DMS53 treated with DMSO at 0.1 percent for 48 hours (cell line): ENCODE measurements around the gene DIPK2A.

Source experiments
- DNase-seq: peaks from one replicate; lab custom pipeline; 2025; ENCODE audit not compliant: unreplicated experiment; lab: John Stamatoyannopoulos, UW

The DIPK2A gene, protein sequence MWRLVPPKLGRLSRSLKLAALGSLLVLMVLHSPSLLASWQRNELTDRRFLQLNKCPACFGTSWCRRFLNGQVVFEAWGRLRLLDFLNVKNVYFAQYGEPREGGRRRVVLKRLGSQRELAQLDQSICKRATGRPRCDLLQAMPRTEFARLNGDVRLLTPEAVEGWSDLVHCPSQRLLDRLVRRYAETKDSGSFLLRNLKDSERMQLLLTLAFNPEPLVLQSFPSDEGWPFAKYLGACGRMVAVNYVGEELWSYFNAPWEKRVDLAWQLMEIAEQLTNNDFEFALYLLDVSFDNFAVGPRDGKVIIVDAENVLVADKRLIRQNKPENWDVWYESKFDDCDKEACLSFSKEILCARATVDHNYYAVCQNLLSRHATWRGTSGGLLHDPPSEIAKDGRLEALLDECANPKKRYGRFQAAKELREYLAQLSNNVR

DNA sequence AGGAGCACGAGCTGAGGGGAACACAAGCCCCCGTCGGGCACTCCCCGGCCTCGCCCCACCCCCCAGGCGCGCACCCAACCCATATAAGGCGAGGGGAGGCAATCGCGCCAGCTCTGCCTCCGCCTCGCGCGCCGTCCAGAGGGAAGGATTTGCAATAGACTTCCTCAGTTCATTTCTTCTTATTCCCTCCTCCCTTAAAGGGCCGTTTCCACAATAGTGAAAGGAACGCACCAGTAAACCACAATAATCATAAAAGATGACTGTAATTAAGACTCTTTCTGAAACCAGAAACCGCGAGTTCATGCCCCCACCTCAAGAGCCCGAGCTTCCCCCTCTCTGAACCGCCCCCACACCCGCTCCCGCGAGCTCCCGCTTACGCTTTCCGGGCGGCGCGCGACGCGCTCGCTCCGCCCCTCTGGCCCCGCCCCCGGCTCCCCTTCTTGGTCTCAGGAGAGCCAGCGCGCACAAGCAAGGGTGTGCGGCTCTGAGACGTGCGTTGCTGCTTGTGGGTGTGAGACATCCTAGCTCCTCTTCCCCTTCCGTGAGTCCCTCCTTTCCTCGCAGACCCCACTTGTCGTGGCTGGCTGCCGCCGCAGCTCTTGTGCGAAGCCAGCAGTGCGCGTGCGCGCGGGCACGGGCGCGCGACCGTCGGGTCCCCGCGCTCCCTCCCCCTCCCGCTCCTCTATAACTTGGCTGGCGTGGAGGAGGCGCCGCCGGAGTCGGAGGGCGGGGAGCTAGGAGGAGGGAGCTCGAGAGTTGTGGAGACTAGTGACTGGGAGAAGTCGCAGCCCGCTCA, at the start of gene DIPK2A:
DIPK2A (plus strand) TSS at position 465 of the 796 bp plus-strand sequence. CDS start 510 bp downstream, outside the sequence.
- peak; percentile 89 for DNase-seq

DNA sequence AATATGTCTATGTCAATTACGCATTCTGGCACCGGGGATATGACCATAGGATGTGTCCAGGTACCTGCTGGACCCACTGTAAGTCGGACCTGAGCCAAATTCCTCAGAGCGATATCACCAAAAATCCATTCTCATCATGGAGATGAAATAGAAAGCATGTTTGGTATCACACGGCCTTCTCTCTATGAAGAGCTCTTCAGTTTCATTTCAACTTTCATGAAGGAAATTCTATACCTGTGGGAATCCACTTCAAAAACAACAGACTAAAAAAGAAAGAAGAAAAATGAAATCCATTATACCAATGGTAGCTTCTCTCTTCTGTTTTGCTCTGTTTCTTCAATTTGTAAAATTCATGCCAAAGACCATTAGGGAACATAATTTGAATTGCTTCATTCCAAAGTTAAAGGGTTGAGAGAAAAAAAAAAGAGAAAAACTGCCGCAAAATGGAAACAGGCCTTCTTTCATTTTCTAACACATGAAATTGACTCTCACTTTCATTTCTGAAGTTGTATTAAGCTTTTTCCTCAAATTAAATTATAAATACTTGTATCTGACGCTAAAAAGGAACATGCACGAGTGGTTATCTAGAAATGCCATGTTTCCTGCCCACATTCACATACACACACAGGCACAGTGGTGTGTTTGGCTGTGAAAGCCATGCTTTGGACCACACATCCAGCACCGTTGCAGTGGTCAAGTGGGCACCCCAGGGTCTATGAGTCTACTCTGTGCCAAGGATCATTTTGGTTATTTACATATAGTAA, 46.9 kb upstream of the DIPK2A start:
- DNase-seq = no peak

DNA sequence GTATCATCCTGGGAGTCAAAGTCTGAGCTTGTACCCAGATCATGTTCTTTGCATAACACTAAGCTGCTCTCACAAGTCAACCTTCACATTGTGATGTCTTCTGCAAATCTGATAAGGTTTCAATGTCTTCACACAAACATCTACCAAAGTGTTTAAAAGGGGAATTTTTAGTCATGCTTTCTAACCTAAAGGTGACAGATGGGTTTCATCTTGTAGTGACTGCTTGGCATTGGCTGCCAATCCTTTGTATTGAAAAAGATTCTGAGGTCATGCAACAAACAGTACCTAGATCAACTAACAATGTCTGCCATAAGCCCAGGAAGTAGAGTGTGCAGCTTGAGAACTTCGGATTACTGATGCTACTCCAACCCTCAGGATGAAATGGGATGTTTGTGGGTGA, 43.6 kb upstream of the DIPK2A start:
- no peak for DNase-seq

DNA sequence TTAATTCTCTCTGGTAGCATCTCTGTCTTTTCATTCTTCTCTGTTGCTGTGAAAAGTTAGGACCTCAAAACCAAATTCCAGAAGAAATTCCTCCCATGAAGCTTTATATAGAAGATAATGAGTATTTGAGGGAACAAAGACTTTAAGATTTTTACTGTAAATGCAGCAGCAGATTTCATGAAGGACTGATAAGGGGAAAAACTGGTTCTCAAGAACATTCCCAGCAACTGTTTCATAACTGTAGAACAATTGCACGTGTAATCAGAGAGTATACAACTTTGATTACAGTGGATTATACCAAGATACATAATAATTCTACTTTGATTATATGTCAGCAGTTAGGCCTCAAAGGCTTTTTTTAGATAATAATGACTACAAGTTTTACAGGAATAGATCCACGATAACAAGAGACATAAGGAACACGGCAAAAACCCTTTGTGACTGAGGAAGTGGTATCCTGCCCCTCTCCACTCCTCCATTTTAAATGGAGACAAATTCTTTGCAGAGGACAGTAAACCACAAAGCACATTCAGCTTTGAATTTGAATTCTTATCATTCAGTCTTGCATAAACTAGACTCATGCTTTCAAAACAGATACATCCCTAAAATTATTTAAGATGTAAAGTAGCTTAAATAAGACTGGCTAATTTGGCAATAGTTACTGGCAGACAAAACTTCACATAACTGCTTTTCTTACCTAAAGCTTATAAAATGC, 42.9 kb upstream of the DIPK2A start:
- no peak for DNase-seq

DNA sequence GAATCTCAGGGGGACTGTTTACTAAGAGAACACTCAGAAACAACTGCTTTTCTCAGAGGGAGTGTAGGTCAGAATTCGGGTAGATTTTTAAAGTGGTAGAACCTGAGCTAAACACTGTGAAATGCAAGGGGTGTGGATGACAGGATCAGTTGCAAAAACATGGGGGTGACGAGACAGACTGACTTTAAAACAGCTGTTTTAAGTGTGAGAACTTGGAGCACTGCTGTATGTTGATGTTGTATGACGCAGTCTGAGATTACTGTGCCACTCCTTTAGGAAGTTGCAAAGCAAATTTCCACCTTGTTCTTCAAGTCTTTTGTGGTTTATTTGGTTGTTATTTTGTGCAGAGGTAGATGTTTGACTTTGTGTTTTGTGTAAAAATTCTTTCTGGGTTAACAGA, 36.8 kb upstream of the DIPK2A start:
- DNase-seq = no peak

DNA sequence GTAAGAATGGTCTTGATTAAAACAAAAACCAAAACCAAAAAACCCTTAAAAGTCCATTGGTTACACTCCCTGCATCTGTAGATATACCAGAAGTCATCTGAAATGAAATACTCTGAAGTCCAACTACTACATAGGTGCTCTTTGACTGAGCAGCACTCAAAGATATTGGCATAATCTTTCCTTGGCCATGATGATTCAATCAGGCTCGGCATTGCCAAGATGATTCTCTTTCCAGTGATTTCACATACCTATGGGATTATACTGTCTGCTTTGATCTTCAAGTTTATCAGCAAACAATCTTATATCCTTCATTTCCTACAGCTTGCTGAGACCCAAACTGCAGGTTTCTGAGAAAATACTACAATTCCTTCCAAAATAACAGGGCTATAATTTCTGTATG, 35.9 kb upstream of the DIPK2A start:
- no peak for DNase-seq

DNA sequence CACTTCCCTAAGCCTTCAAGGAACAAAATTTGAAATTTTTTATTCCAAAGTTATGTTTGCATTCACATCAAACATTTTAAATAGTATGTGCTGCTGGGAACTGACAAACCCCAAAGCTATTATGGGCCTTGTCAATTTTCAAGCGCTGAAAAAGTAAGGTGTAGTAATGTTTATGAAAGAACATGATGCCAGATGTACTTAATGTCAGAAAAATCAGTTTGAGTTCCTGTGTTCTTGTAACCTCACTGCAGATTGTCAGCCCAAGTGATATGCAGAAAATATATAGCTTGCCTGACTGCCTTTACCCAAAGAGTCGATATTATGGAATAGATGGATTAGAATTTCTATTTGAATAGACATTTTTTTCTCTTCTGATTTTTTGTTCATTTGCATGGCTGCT, 20.8 kb upstream of the DIPK2A start:
- no peak for DNase-seq

DNA sequence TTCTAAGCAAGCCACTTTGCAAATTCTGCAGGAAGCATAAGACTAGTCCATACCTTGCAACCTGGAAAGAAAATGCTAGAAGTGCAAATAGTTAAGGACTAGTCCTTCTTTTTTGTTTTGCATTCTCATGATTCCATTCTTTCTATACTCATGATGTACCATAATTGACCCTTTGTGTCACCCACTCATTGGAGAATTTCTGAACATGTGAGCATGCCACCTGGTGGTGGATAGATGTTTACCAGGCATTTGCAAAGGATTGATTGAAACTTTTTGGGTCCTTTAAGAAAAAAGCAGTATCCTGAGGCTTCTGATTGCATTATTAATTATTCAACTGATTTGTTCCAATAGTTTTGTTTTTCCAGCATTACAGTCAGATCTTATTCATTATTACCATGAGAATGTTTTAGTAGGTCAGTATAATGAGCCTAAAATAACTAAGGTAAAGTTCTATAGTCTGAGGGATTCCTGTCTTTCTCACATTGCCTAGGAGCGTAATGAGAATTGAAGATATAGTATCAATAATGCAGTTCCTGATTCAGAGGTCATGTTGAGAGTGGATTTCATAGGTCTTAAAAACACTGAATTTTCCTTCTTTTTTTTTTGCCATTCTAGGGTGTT, 20.2 kb upstream of the DIPK2A start:
- peak; percentile 7 for DNase-seq

DNA sequence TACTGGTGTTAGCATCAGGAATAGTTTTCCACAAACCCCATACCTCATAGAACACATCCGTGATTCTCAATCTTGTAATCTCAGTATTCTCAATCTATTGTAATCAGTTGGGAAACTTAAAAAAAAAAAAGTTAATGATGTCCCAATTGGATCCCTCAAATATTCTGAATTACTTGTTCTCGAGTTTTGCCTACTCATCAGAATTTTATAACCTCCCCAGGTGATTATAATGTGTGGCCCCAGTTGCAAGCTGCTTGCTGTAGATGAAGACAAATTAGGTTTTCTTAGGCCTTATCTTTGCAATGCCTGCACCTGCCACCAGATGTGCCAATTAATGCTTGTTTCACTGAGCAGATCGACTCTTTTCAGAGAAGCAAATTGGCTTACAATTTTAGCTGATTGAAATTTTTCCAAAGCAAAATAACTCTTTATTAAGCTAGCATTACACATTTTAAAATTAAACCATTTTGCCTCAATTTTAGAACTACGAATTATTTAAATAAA, 19.0 kb upstream of the DIPK2A start:
- DNase-seq = no peak

DNA sequence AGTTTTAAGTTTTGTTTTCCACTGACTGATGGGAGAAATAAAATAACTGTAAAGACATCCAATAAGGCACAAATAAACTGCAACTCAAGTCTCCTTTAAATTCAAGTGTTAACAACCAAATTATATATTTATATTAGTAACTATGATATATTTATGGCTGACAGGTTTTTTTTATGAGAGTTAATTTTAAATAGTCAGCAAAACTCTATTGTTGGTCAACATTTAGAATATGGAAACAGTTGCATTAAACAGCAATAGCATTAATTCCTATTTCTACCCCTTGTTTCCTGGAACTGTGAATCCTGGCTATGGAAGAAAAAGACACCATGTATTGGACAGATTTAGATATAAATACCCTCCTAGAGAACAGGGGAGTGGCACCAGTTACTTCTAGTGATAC, 16.5 kb upstream of the DIPK2A start:
- no peak for DNase-seq

DNA sequence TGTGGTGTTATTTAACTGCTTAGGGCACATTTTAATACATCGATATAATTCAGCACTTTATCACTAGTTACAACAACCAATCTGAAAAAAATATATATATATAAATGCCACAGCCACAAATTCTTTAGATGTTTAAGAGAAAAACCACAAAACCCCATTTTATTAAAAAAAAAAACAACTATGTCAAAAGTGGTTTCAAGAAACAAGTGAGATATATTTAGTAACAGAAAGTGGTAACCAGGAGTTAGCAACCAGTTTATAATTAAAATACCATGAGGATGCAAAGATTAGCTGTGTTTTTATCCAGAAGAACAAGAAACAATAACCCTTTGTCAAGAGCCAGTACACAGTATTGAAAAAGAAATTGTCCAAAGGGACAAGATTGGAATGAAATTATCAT, 14.8 kb upstream of the DIPK2A start:
- no peak for DNase-seq

DNA sequence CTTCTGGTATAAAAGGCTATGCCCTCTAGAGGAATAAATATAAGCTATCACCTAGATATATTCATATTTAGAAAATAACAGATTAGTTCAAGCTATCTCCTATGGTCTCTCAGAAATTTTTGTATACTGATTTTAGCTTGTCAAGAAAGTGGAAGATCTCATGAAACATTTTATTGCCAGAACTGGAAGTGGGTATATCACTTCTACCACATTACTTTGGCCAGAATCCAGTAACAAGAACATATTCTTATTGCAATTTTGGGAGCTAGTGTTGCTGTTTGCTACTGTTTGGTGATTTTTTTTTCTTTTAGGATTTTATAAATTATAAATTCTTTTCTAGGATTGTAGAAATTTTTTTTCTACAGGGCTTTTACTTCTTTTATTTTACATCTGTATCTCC, 14.2 kb upstream of the DIPK2A start:
- no peak for DNase-seq

DNA sequence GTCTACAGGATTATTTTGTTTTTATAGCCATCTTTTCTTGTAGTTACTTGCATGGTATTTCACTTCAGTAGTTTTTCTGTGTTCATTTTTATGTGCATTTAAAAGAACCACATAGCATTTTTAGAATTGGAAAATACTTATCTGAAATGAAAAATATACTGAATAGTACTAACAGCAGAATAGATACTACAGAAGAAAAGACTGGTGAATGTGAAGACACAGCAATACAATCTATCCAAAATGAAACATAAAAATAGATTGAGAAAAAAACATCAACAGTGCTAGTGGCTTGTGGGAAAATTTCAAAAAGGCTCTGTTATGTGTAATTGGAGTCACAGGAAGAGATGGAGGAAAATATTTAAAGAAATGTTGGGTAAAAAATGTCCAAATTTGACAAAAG, 12.7 kb upstream of the DIPK2A start:
- DNase-seq = no peak

DNA sequence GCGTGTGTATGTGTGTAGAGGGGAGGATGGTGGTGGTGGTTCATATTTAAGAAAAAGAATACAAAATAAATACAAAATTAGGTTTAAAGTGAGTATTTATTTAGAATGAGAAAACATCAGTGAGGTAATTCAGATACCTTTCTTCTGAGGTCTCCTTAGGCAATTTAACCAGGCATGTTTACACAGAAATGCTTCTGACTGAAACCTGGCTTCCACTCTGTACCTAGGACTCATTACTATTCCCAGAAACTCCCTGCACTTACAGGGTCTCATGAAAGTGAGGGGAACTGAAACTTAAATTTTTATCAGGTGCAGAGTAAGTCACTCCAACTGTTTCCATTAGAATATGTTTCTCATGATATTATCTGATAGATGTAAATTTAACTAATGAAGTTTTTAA, 10.3 kb upstream of the DIPK2A start:
- no peak for DNase-seq

DNA sequence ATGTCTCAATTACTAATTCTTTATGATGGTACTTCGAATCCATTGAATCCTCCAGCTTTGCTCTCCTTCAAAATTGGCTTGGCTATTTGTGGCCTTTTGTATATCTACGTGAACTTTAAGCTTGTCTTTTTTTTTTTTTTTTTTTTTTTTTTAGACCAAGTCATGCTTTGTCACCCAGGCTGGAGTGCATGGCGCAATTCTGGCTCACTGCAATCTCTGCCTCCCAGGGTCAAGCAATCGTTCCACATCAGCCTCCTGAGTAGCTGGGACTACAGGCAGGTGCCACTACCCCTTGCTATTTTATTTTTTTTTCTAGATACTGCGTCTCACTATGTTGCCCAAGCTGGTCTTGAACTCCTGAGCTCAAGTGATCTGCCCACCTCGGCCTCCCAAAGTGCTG, 7.7 kb upstream of the DIPK2A start:
- no peak for DNase-seq

DNA sequence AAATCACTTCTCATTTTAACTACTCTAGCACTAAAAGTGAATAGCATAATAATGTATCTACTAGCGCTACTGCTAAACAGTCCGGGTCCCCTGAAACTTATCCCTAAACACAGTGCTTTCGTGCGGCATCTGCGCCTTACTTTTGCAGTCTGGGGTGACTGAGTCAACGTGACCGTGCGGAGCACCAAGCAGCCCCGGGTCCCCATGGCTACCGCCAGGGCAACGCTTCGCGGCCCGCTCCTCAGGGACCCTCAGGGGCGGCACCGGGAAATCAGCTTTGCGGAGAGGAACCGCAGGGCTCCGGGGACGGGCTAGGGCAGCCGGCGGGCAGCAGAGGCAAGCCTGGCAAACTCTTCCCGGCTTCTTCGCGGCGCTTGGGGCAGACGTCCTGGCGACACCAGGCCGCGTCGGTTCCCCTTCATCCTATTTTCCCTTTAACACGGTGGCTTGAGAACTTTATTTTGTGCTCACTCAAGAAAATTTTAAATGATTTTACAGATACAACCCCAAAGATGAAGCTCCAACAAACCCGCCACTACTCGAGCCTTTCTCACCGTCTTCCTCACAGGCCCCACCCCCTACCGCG, 757 bp upstream of the DIPK2A start:
- DNase-seq = peak; percentile 47

DNA sequence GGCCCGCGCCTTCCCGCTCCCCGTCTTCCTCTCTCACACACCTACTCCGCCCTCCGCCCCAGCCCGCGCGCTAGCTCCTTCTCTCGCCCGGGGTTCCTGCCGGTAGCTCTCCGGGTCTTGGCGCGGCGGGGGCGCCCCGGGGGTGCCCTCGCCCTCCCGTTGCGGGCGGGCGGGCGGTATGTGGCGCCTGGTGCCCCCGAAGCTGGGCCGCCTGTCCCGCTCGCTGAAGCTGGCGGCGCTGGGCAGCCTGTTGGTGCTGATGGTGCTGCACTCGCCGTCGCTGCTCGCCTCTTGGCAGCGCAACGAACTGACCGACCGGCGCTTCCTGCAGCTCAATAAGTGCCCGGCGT, 507 bp downstream of the DIPK2A start:
- DNase-seq = no peak

DNA sequence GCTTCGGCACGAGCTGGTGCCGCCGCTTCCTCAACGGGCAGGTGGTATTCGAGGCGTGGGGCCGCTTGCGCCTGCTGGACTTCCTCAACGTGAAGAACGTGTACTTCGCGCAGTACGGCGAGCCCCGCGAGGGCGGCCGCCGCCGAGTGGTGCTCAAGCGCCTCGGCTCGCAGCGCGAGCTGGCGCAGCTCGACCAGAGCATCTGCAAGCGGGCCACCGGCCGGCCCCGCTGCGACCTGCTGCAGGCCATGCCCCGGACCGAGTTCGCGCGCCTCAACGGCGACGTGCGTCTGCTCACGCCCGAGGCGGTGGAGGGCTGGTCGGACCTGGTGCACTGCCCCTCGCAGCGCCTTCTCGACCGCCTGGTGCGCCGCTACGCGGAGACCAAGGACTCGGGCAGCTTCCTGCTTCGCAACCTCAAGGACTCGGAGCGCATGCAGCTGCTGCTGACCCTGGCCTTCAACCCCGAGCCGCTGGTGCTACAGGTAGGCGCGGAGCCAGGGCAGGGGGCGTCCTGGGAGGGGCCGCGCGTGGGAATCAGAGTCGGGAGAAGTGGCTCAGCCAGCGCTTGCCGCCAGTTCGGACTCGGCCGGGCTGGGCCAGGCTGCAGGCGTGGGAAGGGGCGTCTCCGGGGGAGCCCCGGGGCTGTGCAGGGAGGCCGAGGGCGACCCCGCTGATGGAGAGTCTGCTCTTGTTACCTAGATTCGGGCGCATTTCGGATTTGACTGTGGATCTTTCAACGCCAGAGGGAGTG, 1.1 kb downstream of the DIPK2A start:
- DNase-seq = peak; percentile 47

DNA sequence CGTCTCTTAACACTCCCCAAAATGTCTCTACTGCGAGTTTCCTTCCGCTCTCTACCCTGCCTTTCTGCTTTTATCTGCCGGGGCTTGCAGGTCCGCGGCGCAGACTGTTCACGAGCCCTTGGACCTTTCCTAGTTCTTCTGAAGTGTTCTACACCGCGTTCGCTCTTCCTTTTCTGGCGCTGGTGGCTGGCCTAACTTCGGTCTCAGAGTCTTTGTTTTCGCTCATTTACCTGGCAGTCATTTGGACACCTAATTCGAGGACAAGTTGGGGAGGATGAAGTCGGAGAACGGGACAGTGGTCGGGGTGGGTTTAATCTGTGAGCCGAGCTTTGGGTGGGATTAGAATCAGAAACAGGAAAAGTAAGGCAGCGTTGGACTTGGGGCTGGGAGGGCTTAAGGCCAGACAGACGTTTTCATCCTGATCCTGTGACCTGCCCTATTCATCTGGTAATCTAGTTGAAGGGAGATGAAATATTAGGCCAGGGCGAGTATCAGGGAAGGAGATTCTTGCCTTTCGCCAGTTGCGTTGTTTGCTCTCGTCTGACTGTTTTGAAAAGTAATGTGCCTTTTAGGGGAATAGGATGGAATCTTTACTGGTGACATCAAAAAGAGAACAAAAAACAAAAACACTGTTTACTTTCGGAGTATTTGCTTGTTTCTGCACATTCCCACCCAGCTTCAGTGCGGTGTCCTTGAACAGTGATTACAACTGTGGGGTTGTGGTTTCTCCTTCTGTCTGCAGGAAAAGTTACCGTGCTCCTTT, 1.8 kb downstream of the DIPK2A start:
- DNase-seq = peak; percentile 37
